ENCODE data around the gene S100A10. TPM values are rescaled to one million over a fixed set of nuclear protein-coding genes. Genes with fewer than 3 reads are reported as not detected.

Gene S100A10
- total RNA-seq, 2 experiments from 2014 or later = 540 to 571 TPM

DNA sequence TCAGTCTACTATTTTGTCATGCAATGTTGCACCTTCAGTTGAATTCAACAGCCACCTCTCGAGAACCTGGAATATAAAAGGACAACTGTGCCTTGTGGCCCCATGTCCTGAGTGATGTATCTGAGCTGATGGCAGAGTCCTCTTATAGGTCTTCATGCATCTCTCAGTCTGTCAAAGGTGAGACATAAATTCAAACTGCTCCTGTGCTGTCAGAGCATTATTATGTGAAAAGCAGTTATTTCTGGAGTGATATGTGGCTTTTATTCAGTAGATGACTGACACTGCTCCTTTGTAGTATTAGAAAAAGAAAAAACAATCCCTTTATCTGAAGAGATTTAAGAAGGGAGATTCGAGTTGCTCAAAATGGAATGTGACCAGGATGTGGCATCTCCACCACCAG, 8.4 kb downstream of the S100A10 start:
- H3K9me3 Mint-ChIP-seq (ENCODE audit: insufficient read depth) = no peaks in the 10 kb centered on the region
- no peak for DNase-seq
- H3K4me1 Mint-ChIP-seq (ENCODE audit: low read depth) = peaks cover 74% of the 10 kb centered on the region
- H3K27ac Mint-ChIP-seq = peak overlapping the region; percentile 85
- ChIA-PET POLR2A (no interaction called here), CTCF (interaction anchor here (1.3 to 28.9 kb wide), 4 partner anchors 7 to 94 kb away, joined by 3 to 1011 read pairs (median 508); partner anchors contain the start of gene S100A10)
- no peak for ATAC-seq
- no peaks in the 10 kb centered on the region for H3K27me3 Mint-ChIP-seq (ENCODE audit: low read depth)
- H3K4me3 Mint-ChIP-seq = peak overlapping the region; percentile 39
- peaks cover 92% of the 10 kb centered on the region for H3K36me3 Mint-ChIP-seq (ENCODE audit: low read depth)

DNA sequence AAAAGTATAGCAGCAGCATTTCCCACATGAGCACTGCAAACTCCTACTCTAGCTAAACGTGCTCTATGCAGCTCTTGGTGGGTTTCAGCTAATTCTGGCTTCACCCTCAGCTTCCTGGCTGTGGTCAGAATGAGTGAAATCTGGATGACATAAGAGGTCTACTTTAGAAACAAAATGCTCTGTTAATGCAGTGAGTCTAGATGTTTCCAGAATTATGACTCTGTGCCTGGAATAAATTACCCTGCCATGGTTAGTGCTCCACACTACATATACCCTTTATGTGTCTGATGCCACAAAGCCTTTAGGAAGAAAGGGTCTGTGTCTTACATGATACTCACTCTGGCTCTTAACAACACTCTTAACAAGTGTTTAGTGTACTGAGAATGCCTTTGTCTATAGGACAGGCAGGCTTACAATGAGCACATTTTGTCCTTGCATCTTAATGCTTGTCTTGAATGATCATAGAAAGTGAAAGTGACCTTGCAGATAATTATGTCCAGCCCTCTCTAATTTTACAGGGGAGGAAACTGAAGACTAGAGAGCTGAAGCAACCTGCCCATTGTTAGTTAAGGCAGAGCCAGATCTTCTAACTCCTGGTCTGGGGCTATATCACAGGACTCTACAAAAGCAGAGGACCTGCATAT, 9.2 kb downstream of the S100A10 start:
- ATAC-seq (peak; percentile 91), DNase-seq (peak; percentile 73)
- Mint-ChIP-seq H3K36me3 (ENCODE audit: low read depth) (peaks cover 90% of the 10 kb centered on the region), H3K4me1 (ENCODE audit: low read depth) (peaks cover 65% of the 10 kb centered on the region), H3K4me3 (peak overlapping the region; percentile 39), H3K27me3 (ENCODE audit: low read depth) (no peaks in the 10 kb centered on the region), H3K27ac (peak overlapping the region; percentile 85), H3K9me3 (ENCODE audit: insufficient read depth) (no peaks in the 10 kb centered on the region)
- POLR2A ChIA-PET = no interaction called here
- CTCF ChIA-PET = interaction anchor here (0.7 to 28.9 kb wide), 8 partner anchors 7 to 201 kb away, joined by 3 to 1011 read pairs (median 4); partner anchors contain the start of gene S100A10

DNA sequence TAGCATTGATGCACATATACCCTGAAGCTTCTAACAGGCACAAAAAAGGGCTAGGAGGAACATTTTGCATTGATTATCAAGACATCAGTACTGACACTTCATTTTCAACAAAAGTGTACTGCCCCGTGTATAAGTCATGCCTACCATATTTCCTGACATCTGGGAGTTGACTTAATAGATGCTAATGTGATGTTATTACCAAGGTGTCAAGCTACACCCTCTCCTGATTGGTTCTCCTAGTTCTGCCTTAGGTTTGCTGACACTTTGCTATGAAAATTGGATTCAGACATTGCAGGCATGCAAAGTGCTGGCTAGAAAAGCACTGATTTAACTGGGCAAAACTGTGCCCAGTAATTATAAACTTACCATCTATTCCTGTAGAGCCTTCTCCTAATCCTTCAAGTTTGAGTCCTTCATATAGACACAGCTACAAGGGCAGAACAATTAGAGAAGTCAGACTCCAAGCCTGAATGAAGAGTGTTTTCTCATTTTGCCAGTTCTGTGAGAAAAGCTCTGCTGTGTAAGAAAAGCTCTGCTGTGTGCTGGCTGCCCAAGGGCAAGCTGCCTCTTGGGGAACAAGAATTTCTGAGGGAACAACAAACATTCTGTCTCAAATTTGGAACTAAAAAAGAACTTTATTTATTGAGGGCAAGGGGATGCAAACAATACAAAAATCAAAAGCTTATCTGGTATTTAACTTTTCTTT, 11.2 kb downstream of the S100A10 start:
- Mint-ChIP-seq H3K4me1 (ENCODE audit: low read depth) (peaks cover 54% of the 10 kb centered on the region), H3K36me3 (ENCODE audit: low read depth) (peaks cover 73% of the 10 kb centered on the region), H3K4me3 (no peak overlapping the region), H3K27ac (peak overlapping the region; percentile 43), H3K27me3 (ENCODE audit: low read depth) (peaks cover 3% of the 10 kb centered on the region), H3K9me3 (ENCODE audit: insufficient read depth) (no peaks in the 10 kb centered on the region)
- DNase-seq (no peak), ATAC-seq (no peak)
- POLR2A ChIA-PET = interaction anchor here (1.2 kb wide), 1 partner anchor 118 kb away, joined by 3 read pairs; no protein-coding TSS in a partner anchor
- CTCF ChIA-PET = interaction anchor here (1.2 to 28.9 kb wide), 4 partner anchors 6 to 43 kb away, joined by 4 to 1011 read pairs (median 508); partner anchors contain the start of gene S100A10

DNA sequence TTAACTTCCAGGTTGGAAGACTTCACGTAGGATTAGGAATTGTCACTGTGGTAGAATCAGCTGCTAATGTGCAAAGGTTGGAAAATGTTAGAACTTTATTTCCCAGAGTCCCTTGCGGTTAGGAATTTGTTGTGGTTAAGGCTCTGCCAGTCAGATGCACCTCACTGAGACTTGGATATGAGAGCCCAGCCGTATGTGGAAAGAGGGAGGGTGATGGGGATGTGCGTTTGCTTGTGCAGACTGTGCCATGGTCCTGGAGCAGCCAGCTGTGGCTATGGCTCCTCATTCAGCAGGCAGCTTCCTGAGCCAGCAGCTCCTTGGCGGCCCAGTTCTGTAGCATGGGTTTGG, 12.5 kb downstream of the S100A10 start:
- H3K9me3 Mint-ChIP-seq (ENCODE audit: insufficient read depth) = no peaks in the 10 kb centered on the region
- H3K4me3 Mint-ChIP-seq = no peak overlapping the region
- H3K4me1 Mint-ChIP-seq (ENCODE audit: low read depth) = peaks cover 46% of the 10 kb centered on the region
- H3K27me3 Mint-ChIP-seq (ENCODE audit: low read depth) = peaks cover 6% of the 10 kb centered on the region
- no peak overlapping the region for H3K27ac Mint-ChIP-seq
- peaks cover 63% of the 10 kb centered on the region for H3K36me3 Mint-ChIP-seq (ENCODE audit: low read depth)
- DNase-seq (no peak), ATAC-seq (no peak)
- CTCF ChIA-PET = interaction anchor here (27.4 to 28.9 kb wide), 2 partner anchors 5 to 11 kb away, joined by 1011 read pairs; partner anchors contain the start of gene S100A10
- POLR2A ChIA-PET = interaction anchor here (1.9 kb wide), 1 partner anchor 12 kb away, joined by 6 read pairs; the partner anchor contains the start of gene S100A10

DNA sequence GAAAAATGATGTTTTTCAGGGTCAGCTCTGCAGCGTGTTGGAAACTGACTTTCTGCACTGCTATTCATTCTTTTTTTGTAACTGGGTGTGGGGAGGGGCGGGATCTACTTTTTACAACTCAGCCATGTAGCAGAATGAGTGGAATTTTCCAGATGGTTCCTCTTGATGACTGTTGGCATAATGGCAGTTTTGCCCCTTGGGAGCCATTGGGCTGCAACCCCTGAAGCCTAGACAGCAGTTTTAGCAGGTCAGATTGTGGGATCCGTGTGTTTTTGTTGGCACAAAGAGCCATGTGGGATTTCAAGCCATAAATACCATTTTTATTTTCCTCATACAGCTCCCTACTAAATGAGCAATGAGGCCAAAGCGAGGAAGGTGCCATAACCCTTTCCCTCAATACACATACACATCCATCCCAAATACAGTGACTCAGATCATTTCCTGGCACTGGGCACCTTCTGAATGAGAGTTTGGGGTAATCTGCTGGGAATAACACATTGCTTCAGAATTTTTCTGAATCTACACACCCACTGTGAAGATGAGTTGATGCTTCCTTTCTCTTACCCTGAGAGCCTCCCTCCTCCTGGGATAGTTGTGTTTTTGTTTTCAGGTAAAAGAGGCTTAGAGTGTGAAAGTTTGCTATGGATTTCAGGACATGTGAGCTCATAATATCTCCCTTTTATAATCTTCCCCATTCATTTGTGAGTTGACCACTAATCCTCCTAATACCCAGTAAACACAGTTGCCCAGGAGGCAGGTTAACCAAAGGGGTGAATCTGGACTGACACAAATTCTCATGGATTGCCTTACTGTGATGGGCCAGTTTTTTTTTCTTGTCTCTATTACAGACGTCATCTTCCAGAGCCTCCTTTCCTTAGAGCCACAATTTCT, 13.1 kb downstream of the S100A10 start:
- no peak overlapping the region for H3K27ac Mint-ChIP-seq
- H3K36me3 Mint-ChIP-seq (ENCODE audit: low read depth) = peaks cover 57% of the 10 kb centered on the region
- peaks cover 39% of the 10 kb centered on the region for H3K4me1 Mint-ChIP-seq (ENCODE audit: low read depth)
- no peak overlapping the region for H3K4me3 Mint-ChIP-seq
- peaks cover 6% of the 10 kb centered on the region for H3K27me3 Mint-ChIP-seq (ENCODE audit: low read depth)
- ATAC-seq = no peak
- ChIA-PET CTCF (interaction anchor here (27.4 to 28.9 kb wide), 2 partner anchors 4 to 11 kb away, joined by 1011 read pairs; partner anchors contain the start of gene S100A10), POLR2A (interaction anchor here (1.9 kb wide), 1 partner anchor 13 kb away, joined by 6 read pairs; the partner anchor contains the start of gene S100A10)
- no peak for DNase-seq
- H3K9me3 Mint-ChIP-seq (ENCODE audit: insufficient read depth) = no peaks in the 10 kb centered on the region

DNA sequence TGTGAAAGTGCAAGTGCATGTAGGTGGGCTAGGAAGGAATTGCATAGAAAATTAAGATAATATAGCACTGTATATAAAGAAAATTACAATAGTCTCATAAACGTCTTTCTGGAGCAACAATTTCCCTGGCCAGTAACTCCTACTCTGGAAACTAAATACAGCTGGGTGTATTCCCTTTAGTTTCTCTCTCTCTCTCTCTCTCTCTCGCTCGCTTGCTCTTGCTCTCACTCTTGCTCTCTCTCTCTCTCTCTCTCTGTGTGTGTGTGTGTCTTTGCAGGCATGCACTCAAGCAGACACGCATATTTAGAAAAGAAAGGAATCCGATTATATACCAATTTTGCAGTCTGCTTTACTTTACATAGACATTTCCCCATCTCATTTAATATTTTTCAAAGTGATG, 14.7 kb downstream of the S100A10 start:
- Mint-ChIP-seq H3K4me1 (ENCODE audit: low read depth) (peaks cover 23% of the 10 kb centered on the region), H3K4me3 (no peak overlapping the region), H3K27ac (no peak overlapping the region), H3K27me3 (ENCODE audit: low read depth) (peaks cover 12% of the 10 kb centered on the region), H3K9me3 (ENCODE audit: insufficient read depth) (no peaks in the 10 kb centered on the region), H3K36me3 (ENCODE audit: low read depth) (peaks cover 41% of the 10 kb centered on the region)
- ATAC-seq (no peak), DNase-seq (no peak)
- POLR2A ChIA-PET = interaction anchor here (0.6 kb wide), 1 partner anchor 498 kb away, joined by 3 read pairs; no protein-coding TSS in a partner anchor
- CTCF ChIA-PET = interaction anchor here (27.4 to 28.9 kb wide), 2 partner anchors 3 to 13 kb away, joined by 1011 read pairs; partner anchors contain the start of gene S100A10

DNA sequence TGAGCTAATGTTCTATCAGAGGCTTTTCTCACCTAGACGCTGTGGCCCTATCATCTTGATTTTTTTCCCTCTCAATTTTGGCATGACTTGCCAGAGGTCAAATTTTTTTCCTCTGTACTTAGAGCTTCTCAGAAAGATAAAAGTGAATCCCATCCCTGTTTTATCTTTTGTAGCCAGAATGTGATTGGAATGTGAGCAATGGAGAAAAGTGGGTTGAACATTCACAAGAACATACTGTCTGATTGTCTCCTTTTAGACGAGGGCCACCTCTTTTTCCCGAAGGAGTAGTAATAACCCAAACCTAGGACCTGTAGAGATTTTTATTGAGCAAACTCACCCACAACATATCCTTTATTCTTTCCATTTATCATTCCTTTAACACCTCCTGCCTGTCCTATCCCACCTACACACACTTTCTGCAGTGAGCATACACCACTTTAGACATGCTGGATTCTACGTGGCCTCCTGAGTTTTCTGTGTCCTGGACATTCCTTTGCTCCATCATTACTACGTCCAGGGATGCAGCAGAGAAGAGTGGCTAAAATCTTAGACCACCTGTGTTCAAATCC, 15.9 kb downstream of the S100A10 start:
- Mint-ChIP-seq H3K27ac (no peak overlapping the region), H3K27me3 (ENCODE audit: low read depth) (peaks cover 13% of the 10 kb centered on the region), H3K4me3 (no peak overlapping the region), H3K4me1 (ENCODE audit: low read depth) (peaks cover 15% of the 10 kb centered on the region), H3K9me3 (ENCODE audit: insufficient read depth) (no peaks in the 10 kb centered on the region), H3K36me3 (ENCODE audit: low read depth) (peaks cover 29% of the 10 kb centered on the region)
- ChIA-PET CTCF (interaction anchor here (0.7 to 28.9 kb wide), 3 partner anchors 10 to 75 kb away, joined by 3 to 1011 read pairs (median 20); partner anchors contain the start of gene S100A10), POLR2A (no interaction called here)
- ATAC-seq (no peak), DNase-seq (no peak)

DNA sequence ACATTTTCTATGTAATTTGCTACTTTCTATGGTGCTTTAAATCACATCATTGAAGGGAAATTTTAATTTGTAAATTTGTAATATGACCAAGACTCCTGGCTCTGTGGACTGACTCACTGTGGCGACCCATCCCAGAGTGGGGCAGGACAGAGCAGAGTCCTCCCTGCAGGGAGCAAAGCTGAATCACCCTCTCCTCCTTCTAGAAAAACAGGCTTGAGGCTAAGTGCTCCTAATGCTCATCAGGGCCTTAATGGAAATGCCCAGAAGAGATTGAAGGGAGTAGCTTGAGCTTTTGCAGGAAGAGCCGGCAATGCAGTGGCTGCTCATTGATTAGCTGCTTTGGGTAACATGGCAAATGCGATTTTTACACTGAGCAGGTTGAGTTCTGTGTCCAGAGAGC, 16.8 kb downstream of the S100A10 start:
- Mint-ChIP-seq H3K27me3 (ENCODE audit: low read depth) (peaks cover 13% of the 10 kb centered on the region), H3K9me3 (ENCODE audit: insufficient read depth) (no peaks in the 10 kb centered on the region), H3K4me3 (no peak overlapping the region), H3K36me3 (ENCODE audit: low read depth) (peaks cover 22% of the 10 kb centered on the region), H3K27ac (no peak overlapping the region), H3K4me1 (ENCODE audit: low read depth) (peaks cover 13% of the 10 kb centered on the region)
- ChIA-PET CTCF (interaction anchor here (2.4 to 28.9 kb wide), 3 partner anchors 9 to 58 kb away, joined by 5 to 1011 read pairs (median 20); partner anchors contain the start of gene S100A10), POLR2A (interaction anchor here (0.7 kb wide), 1 partner anchor 68 kb away, joined by 3 read pairs; the partner anchor contains the start of gene THEM4)
- ATAC-seq (no peak), DNase-seq (no peak)

DNA sequence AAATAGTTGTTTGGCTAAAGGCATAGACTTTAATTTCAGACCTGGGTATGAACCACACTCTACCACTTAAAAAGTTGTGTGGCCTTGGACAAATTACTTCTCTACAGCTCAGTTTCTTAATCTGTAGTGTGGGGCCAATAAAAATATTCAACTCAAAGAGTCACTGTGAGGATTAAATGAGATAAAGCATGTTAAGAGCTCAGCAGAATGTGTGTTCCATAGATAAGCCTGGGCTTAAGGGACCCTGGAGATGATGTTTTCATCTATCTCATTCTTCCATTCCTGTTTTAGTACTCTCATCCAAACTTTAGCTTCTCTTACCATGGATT, 17.7 kb downstream of the S100A10 start:
- Mint-ChIP-seq H3K4me3 (no peak overlapping the region), H3K27me3 (ENCODE audit: low read depth) (peaks cover 13% of the 10 kb centered on the region), H3K4me1 (ENCODE audit: low read depth) (peaks cover 13% of the 10 kb centered on the region), H3K36me3 (ENCODE audit: low read depth) (peaks cover 13% of the 10 kb centered on the region), H3K9me3 (ENCODE audit: insufficient read depth) (no peaks in the 10 kb centered on the region), H3K27ac (no peak overlapping the region)
- CTCF ChIA-PET = interaction anchor here (0.8 to 28.9 kb wide), 6 partner anchors 8 to 482 kb away, joined by 3 to 1011 read pairs (median 4); partner anchors contain the start of gene S100A10
- POLR2A ChIA-PET = interaction anchor here (0.7 kb wide), 1 partner anchor 67 kb away, joined by 3 read pairs; the partner anchor contains the start of gene THEM4
- ATAC-seq (no peak), DNase-seq (no peak)

DNA sequence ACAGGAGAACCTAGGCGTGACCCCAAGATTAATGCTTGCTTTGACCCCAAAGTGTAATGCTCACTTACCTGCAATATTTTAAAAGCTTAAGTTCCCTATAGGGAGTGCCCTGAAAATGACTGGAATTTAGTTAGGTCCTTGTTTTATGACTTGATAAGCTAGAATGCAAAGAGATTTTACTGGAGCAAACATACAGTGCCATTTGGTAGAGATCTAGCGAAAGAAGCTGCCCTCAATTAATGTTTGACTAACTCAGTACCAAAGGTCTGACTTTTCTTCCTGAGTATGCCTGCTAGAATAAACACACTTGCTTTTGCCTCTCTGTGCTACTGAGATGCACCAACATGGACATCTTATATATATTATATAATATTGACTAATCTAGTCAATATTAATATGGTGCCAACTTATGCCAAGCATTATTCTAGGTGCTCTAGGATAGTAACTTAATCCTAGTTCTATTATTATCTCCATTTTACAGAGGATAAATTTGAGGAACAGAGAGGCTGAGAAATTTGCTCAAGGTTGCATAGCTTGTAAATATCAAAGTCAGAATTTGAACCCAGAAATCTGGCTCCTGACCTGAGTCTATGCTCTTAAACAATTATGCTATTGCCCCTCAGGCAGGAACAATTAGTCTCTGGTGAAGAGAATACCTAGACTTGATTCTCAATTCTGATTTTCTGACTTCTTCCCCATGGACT, 18.2 kb downstream of the S100A10 start:
- H3K9me3 Mint-ChIP-seq (ENCODE audit: insufficient read depth) = no peaks in the 10 kb centered on the region
- H3K36me3 Mint-ChIP-seq (ENCODE audit: low read depth) = peaks cover 8% of the 10 kb centered on the region
- ATAC-seq = no peak
- H3K27ac Mint-ChIP-seq = no peak overlapping the region
- H3K4me3 Mint-ChIP-seq = no peak overlapping the region
- CTCF ChIA-PET = interaction anchor here (0.8 to 28.9 kb wide), 8 partner anchors 8 to 483 kb away, joined by 3 to 1011 read pairs (median 4); partner anchors contain the start of genes S100A10 and THEM4
- peaks cover 13% of the 10 kb centered on the region for H3K27me3 Mint-ChIP-seq (ENCODE audit: low read depth)
- H3K4me1 Mint-ChIP-seq (ENCODE audit: low read depth) = peaks cover 13% of the 10 kb centered on the region
- no peak for DNase-seq
- POLR2A ChIA-PET = no interaction called here

Measured in activated CD8-positive, alpha-beta T cell treated with anti-CD3 and anti-CD28 coated beads, Interleukin-2, amount 10 ng/mL, durations not matched to agents 7 days and 5 days (primary cell).